Mononuclear cell (primary cell): Measurements from ENCODE around the gene ACR. TPM values are rescaled to one million over a fixed set of nuclear protein-coding genes. Genes with fewer than 3 reads are reported as not detected.

Experiments used
- H3K27me3 ChIP-seq: 2 replicates; pipeline ENCODE4 v1.6.0; 2011; ENCODE audit warnings: low read length, control low read depth; ENCODE audit not compliant: insufficient read depth
- H3K4me1 ChIP-seq: 2 replicates; pipeline ENCODE4 v1.5.1; 2011; ENCODE audit warnings: mild to moderate bottlenecking, low read length, control low read depth; ENCODE audit not compliant: insufficient read depth
- H3K4me3 ChIP-seq: 2 replicates; pipeline ENCODE4 v1.5.1; 2011; ENCODE audit warnings: mild to moderate bottlenecking, low read length, moderate library complexity
- H3K9me3 ChIP-seq: 2 replicates; pipeline ENCODE4 v1.5.1; 2011; ENCODE audit warnings: low read depth, mild to moderate bottlenecking, control low read depth, low read length
- total RNA-seq: library from RNA; depleted of rRNA; stranded (reverse); fragments of >200 nt; gene quantifications from one replicate; pipeline ENCODE4 v1.2.3, GENCODE V29; 2012

Gene ACR
- total RNA-seq, 1 donor: not detected

GRCh38 chr22:50699756-50700386 is 38.1 kb upstream of the ACR start:
- Histone ChIP-seq H3K9me3 (no peaks in the 10 kb centered on the region), H3K4me1 (no peaks in the 10 kb centered on the region), H3K4me3 (no peak overlapping the region), H3K27me3 (no peaks in the 10 kb centered on the region)

- Histone ChIP-seq H3K4me1 (no peaks in the 10 kb centered on the region), H3K4me3 (no peak overlapping the region), H3K27me3 (no peaks in the 10 kb centered on the region), H3K9me3 (no peaks in the 10 kb centered on the region)
Observed at GRCh38 chr22:50700387-50701075, 37.5 kb upstream of the ACR start.

GRCh38 chr22:50701076-50701419 is 37.0 kb upstream of the ACR start:
- H3K27me3 ChIP-seq: no peaks in the 10 kb centered on the region
- no peaks in the 10 kb centered on the region for H3K9me3 ChIP-seq
- H3K4me3 ChIP-seq: no peak overlapping the region
- H3K4me1 ChIP-seq: no peaks in the 10 kb centered on the region

GRCh38 chr22:50701428-50702154 is 36.4 kb upstream of the ACR start:
- Histone ChIP-seq H3K9me3 (no peaks in the 10 kb centered on the region), H3K27me3 (no peaks in the 10 kb centered on the region), H3K4me1 (no peaks in the 10 kb centered on the region), H3K4me3 (no peak overlapping the region)

- Histone ChIP-seq H3K4me1 (no peaks in the 10 kb centered on the region), H3K4me3 (no peak overlapping the region), H3K9me3 (no peaks in the 10 kb centered on the region)
Observed at GRCh38 chr22:50702261-50702671, 35.7 kb upstream of the ACR start.

GRCh38 chr22:50702821-50703725 is 34.9 kb upstream of the ACR start:
- Histone ChIP-seq H3K27me3 (no peaks in the 10 kb centered on the region), H3K9me3 (no peaks in the 10 kb centered on the region), H3K4me1 (no peaks in the 10 kb centered on the region), H3K4me3 (no peak overlapping the region)

More at GRCh38 chr22:50702261-50702671, 35.7 kb upstream of the ACR start:
- H3K27me3 ChIP-seq: no peaks in the 10 kb centered on the region

- no peaks in the 10 kb centered on the region for H3K27me3 ChIP-seq
Observed at GRCh38 chr22:50703726-50704509, 34.1 kb upstream of the ACR start.

GRCh38 chr22:50704510-50705218 is 33.3 kb upstream of the ACR start:
- Histone ChIP-seq H3K4me3 (no peak overlapping the region), H3K4me1 (no peaks in the 10 kb centered on the region), H3K9me3 (no peaks in the 10 kb centered on the region), H3K27me3 (no peaks in the 10 kb centered on the region)

More at GRCh38 chr22:50703726-50704509, 34.1 kb upstream of the ACR start:
- Histone ChIP-seq H3K4me3 (no peak overlapping the region), H3K4me1 (no peaks in the 10 kb centered on the region), H3K9me3 (no peaks in the 10 kb centered on the region)

GRCh38 chr22:50705219-50705691 is 32.7 kb upstream of the ACR start:
- Histone ChIP-seq H3K9me3 (no peaks in the 10 kb centered on the region), H3K27me3 (no peaks in the 10 kb centered on the region), H3K4me3 (no peak overlapping the region), H3K4me1 (no peaks in the 10 kb centered on the region)

- Histone ChIP-seq H3K27me3 (no peaks in the 10 kb centered on the region), H3K4me1 (no peaks in the 10 kb centered on the region), H3K4me3 (no peak overlapping the region), H3K9me3 (no peaks in the 10 kb centered on the region)
Observed at GRCh38 chr22:50705851-50706351, 32.1 kb upstream of the ACR start.

- Histone ChIP-seq H3K27me3 (no peaks in the 10 kb centered on the region), H3K4me3 (no peak overlapping the region), H3K4me1 (no peaks in the 10 kb centered on the region), H3K9me3 (no peaks in the 10 kb centered on the region)
Observed at GRCh38 chr22:50706481-50707125, 31.4 kb upstream of the ACR start.

GRCh38 chr22:50708474-50708873 is 29.5 kb upstream of the ACR start:
- H3K27me3 ChIP-seq: no peaks in the 10 kb centered on the region
- H3K4me3 ChIP-seq: no peak overlapping the region
- no peaks in the 10 kb centered on the region for H3K9me3 ChIP-seq
- no peaks in the 10 kb centered on the region for H3K4me1 ChIP-seq

GRCh38 chr22:50708996-50709395 is 29.0 kb upstream of the ACR start:
- no peaks in the 10 kb centered on the region for H3K4me1 ChIP-seq

More at GRCh38 chr22:50708996-50709395, 29.0 kb upstream of the ACR start:
- no peaks in the 10 kb centered on the region for H3K9me3 ChIP-seq
- no peaks in the 10 kb centered on the region for H3K27me3 ChIP-seq
- no peak overlapping the region for H3K4me3 ChIP-seq
